HG03196 (cell line): ENCODE data around the gene OLFML1.

Source experiments
- ATAC-seq: cut with Tn5 transposase; IDR thresholded peaks from one replicate; pipeline ENCODE4 v1.9.1; 2021; ENCODE audit not compliant: unreplicated experiment

The OLFML1 gene

DNA sequence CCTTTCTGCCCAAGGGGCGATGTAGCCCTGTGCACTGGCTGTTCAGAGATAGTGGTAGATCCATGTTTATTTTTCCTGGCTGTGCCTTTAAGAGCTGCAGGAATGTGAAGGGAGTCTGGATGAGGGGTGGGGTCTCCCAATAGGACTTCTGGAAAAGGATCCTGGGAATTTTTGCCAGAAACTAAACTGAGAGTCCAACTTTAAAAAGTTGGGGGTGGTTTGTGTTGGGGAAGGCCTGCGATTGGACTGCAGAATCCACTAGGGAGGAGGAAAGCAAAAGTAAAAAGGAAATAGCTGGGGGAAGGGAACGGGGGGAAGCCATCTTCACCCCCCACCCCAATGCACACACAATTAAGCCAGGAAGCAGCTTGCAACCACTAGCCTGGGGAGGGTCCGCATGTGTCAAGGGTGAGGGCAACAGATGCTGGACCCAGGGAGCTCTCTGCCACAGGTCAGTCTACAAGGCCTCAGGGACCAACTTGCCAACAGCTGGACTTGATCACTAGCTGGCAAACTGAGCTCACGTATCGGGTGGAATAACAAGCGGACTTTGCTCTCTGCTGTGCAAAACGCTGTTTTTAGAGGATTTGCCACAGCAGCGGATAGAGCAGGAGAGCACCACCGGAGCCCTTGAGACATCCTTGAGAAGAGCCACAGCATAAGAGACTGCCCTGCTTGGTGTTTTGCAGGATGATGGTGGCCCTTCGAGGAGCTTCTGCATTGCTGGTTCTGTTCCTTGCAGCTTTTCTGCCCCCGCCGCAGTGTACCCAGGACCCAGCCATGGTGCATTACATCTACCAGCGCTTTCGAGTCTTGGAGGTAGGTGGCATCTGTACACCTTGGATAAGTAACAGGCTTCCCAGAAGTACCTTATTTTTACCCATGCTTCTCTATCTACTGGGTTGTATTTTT, at the start of gene OLFML1:
OLFML1 (plus strand) TSS at position 321 of the 912 bp plus-strand sequence; CDS start at position 691, 370 bp downstream.
- ATAC-seq = no peak

DNA sequence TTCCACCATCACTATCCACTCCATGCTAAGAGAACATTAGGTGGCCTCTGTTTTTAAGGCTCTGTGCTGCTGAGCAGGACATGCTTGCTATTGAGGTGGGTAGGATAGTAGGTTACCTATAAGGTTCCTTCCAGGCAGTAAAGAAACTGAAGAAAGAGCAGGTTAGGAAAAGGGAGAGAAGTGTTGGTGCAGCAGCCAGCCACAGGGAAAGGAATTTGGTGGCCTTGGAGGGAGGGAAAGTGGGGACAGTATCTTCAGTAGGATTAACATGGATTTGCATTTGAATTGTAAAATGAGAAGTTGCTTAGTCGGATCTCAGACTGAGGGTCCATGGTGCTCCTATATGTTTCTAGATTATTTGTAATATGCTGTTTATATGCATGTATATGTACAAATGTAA, 49.2 kb upstream of the OLFML1 start:
- ATAC-seq = no peak

DNA sequence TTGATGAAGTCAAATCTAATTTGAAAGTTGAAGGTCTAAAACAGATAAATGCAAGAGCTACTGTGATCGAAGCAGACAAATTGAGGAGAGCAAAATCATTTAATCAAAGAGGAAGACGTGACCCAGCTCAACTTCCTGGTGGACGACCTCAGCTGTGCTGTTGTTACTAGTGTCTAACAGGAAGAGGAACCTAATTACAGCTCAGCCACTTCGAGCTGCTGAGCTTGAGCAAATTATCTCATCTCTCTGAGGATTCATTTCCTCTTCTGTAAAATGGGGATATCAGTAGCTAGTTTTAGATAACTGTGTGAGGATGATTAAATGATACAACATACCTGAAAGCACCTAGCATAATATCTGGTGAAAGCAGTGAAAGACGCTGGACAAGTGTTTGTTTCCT, 48.6 kb upstream of the OLFML1 start:
- ATAC-seq = peak; percentile 84

DNA sequence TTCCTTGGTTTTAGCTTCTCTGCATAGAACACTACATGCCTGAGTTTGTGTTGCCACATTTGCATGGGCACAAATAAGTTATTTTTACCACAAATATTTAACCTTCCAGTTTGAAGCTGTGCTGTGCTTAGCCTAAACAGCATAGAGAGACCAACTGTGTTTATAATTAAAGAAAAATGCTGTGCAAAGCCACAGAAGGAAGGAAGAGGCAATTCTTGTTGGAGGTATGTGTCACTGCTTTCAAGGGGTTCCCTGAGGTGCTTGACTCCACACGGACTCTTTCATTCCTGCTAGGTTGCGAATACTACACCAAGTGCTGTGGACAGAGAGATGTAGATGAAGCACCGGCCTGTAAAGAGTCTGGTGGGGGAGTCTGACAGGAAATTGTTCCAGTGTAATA, 47.6 kb upstream of the OLFML1 start:
- no peak for ATAC-seq

DNA sequence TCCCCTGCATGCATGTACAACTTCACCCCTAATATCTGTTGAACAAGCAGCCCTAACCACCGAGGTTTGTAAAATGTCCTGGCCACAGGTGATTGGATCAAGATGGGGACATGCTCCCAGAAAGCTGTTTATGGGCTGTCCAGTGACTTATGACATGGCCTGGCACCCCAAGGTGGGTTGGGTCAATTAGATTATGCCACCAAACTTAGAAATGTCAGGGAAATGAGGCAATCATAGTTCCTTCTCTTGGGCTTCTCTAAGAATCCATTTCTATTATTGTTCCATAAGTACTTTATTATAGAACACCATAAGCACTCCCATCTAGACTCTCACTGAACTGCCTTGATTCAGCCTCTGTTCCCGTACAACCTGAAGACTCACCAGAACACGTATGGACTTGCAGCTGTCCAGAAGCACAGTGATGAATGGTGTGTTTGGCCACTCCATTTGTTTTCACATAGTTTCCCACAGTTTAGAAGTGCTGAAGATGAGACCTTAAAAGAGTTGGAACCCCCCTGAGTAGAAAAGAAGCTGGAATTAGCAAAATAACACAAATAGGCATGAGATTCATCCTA, 45.5 kb upstream of the OLFML1 start:
- ATAC-seq = no peak

DNA sequence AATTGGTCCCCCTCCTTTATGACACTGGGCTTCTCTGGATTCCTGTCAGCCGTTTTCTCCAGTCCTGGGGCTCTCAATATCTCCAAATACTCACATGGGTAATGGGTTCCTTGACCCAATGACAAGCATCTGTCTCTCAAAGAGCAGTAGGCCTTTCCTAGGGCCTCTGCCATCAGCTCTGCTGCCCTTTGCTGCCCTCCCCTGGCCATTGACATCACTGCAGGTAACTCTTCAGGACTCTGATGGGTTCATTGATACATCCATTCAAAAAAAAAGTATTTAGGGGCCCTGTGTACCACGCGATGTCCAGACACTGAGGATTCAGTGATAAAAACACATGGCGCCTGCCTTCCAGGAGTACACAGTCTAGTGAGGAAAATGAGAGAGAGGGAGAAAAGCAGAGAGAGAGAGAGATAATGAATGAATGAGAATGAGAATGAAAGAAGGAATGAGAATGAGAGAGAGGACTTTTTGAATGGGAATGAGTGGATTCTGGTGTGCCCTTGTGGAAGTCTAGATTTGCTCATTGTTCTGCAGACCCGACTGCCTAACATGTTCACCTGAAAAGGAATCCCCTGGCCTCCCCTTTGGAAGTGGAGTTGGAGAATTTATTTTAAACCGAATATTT, 42.6 kb upstream of the OLFML1 start:
- no peak for ATAC-seq

DNA sequence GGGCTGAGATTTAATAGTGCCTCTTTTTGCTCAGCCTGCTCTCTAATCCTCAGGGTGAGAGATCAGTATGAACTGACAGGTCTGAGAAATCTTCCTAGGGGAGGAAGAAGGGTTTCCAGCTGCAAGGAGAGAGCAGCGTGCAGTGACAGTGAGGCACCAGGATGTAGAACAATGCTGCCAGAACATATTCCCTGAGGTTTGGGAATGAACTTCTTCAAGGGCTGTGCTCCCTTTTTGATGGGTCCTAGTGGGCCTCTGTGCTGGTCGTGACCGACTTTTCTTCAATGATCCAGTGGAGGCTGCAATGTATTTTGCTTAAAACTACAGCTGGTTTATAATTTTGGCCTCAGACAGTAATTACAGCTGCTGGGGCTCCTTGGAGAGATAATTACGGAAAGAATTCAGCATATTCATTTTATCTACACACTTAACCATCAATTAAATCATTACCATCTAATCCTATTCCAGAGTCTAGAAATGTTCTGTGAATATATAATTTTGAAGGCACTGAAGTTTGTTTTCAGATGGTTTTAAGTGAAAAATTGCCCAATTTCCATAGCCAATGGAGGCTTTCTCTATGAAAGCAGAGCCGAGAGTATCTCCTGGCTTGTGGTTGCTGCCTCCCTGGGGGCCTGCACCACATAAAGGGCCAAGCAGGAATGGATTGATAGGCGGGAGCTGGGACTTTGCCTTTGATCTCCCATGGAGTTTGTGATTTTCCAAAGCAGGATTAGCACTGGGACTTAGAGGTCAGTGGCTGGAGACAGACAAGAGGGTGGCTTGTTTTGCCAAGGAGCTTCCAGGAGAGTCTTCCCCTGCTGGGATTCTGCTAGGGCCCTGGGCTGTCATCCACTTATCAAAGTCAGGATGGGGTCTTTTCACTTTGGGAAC, 41.0 kb upstream of the OLFML1 start:
- no peak for ATAC-seq

DNA sequence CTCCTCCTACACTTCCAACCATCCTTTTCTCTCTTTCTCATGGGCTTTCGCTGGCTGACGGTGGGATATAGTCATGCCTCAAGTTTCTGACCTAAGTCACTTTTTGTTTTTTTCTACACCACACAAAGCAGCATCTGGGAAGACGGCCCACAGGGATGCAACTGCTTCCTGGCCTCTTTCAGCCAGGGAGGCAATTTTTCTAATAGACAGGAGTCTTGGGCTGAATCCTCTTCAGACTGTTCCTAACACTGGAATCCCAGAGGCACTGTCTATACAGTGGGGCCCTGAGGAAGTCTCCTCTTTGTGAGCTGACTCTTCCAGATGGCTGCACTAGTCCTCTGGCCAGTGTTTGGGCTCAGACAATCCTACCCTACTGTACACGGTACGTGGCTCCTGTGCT, 39.7 kb upstream of the OLFML1 start:
- no peak for ATAC-seq

DNA sequence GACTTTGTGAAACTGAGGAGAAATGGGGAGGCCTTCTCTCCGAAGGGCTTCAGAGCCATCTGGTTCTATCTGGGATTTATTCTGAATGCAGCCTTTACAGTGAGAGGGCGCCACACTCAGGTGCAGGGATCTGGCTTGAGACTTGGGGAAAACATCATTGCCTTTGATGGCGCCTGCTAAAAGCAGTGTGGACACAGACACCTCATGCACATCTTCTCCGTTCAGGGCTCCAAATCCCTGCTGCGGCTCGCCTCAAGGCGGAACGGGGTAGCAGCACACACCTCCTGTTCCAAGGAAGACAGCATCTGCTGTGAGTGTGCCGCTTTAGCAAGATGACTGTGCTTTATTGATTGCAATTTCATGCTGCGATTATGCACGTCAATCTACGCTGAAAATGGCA, 37.1 kb upstream of the OLFML1 start:
- ATAC-seq = no peak

DNA sequence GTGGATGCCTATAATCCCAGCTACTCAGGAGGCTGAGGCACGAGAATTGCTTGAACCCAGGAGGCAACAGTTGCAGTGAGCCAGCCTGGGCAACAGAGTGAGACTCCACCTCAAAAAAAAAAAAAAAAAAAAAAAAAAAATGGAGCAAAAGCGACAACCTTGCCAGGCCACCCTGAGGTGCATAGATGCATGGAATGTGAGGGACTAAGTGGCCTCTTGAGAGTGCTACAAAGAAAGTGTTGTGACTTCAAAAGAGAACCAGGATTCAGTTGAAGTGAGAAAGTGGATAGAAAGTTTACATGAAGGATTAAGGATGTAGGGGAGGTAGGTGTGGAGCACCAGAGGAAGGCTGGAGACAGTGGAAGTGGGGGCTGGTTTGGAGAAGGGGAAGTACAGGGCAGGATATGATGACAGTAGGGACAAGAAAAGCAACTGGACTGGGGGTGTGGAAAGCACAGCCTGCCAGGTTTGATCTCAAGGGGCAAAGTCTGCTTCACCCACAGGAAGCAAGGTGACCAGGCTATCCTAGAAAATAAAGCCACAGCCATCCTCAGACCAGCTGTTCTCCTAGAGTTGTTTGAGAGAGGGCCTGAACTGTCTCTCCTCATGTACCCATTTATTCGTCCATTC, 36.0 kb upstream of the OLFML1 start:
- no peak for ATAC-seq

DNA sequence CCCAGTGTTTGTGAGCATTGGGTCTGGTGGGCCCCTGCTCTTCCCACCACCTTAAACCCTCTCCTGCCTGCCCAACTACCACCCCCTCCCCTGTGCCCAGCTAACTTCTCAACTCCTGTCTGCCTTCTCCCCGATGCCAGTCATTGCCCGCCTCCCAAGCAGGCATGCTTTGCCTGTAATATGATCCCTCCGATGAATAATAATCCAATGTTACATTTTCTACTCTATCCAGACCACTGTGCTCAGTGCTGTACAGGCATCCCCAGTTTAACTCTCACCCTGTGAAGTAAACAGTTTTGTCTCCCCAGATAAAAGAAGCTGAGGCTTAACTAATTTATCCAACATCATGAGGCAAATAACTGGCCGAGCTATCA, 35.5 kb upstream of the OLFML1 start:
- ATAC-seq = no peak

DNA sequence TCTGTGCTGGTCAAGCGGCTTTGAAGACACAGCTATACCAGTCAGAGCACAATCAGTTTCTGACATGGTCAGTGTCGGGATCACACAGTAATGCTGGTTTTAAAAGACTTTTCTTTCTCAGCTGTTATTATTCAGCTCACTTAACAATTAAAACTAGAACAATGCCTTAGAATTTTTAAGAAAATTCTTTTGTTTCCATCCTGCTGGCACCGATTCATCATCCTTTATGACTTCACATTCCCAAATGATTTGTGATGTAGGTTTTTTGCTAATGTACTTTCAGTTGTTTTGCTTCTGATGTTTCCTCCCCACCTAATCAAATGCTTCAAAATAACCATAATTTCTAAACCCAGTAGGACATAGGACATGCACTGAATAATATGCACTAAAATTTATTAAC, 34.5 kb upstream of the OLFML1 start:
- no peak for ATAC-seq

DNA sequence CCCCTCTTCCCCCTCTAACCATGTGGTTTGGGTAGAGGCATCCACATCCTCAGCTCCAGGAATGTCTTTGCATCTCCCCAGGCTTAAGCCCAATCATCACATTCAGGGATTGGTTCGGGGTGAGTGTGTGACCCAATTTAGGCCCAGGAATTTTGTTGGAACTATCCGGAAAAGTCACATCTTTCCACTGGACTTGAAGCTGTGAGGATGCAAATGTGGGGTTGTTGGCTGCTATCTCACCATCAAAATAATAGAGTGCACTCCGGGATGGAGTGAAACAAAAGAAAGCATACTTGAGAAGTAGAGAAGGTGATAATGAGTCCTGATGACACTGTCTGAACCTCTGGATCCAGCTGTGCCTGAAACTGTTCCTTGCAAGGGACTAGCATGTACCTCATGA, 33.8 kb upstream of the OLFML1 start:
- ATAC-seq = no peak

DNA sequence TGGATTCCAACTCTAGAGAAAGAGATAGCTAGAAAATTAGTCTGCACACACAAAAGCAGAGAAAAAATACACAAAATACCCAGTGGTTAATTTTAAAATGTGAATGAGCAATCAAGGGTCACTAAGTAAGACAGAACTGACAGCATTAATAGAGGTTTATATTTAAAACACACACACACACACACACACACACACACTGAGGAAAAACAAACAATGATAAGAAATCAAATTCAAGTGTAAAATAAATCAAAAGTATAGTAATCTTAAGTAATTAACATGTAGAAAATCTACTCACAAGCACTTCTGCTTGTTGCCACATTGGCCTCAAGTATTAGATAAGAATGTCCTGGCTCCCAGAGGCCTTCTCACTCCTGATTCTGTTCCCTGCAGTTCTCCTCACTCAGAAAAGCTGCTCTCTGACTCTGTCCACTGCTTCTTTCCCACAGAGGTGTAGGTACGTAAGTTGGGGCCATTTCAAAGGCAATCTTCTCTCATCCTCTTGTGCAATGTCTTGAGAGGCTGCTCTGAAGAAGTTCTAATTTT, 33.3 kb upstream of the OLFML1 start:
- no peak for ATAC-seq

DNA sequence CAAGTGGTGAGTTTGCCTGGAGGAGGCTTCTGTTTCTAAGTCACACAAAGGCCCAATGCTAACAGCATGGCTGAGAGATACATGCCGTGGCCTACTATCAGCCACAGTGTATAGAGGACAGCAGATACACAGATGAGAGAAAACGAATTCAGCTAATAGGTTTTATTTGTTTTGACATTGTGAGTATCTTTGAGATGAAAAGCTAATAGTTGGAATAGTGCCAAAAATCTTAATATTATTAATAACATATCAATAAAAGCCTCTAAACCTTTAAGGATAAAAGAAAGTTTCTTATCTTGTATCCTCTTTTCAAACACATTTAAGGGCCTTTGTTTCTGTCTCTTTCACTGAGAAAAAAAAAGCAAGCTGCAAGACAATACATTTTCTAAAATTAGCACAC, 30.5 kb upstream of the OLFML1 start:
- ATAC-seq = no peak

DNA sequence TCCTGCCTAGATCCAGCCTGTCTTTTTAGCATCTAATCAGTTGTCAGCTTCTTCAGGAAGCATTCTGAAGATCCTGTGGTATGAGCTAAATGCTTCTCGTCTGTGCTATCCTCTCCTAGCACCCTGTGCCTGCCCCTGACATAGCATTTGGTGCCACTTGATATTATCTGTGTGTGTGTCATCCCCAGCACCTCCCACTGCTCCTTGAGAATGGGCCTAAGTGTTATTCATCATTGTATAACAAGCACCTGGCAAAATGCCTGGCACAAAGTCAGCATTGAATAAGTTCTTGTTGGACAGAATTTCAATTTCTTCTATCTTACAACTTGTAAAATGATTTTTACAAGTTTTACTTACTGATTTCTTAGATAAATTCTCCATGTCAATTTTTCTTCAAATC, 28.1 kb upstream of the OLFML1 start:
- ATAC-seq = no peak

DNA sequence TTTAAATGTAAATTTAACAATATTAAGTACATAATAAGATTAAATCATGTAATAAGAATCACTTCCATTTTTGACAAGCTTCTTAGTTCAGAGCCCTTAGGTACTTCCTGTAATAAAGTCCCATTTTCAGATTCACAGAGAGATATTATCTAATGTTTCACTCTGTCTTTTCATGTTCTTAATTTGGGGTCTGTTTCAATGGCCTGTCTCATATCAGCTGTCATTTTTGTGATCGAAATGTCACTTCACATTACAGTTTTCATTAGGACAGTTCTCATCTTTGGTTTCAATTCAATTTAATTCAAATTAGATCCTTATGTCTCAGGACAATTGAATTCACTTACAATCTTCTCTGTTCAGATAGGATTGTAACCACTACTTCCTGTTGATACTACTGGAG, 22.6 kb upstream of the OLFML1 start:
- ATAC-seq = no peak

DNA sequence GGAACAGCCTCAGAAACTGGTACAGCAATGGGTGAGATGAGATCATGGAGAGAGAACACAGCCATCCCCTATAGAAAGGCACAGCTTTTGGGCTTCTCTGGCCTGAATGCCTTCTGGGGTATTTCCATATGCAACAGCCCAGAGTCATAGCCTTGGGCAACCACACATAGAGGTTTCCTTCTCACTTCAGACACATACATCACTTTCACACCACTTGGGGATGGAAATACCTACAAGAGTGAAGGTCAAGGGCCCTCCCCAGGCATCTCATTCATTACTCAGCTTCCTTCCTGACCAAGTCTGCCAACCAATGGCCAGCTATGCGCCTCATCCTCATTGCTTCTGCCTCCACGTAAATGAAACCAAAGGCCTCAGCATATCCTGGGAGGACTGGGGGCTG, 17.7 kb upstream of the OLFML1 start:
- ATAC-seq = peak; percentile 72

DNA sequence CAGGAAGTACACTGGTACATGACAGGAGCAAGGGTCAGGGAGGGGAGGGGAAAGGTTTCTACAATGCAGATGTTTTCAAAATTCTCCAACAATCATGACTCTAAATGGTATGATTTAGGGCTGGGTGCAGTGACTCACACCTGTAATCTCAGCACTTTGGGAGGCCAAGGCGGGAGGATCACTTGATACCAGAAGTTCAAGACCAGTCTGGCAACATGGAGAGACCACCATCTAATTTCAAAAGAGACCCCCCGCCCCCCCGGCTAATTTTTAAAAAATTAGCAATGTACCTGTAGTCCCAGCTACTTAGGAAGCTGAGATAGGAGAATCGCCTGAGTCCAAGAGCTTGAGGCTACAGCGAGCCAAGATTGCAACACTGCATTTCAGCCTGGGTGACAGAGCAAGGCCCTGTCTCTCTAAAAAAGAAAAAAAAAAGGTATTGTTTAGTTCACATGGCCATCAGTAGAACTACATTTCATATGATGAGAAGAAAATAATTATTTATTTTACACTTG, 15.9 kb upstream of the OLFML1 start:
- no peak for ATAC-seq

DNA sequence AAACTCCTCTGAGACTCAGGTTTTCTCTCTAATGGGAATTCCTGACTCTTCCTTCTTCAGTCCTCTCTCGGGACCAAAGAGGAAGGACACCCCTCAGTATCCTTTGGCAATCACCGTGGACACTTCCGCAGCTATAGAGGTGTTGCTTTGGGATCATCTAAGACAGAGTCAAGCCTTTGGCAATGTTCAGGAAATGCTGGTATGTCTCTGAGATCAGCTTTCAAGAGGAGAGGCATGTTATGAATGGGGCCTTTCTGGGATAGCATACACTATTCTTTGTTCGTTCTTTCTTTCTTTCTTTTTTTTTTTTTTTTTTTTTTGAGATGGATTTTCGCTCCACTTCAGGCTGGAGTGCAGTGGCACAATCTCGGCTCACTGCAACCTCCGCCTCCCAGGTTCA, 14.2 kb upstream of the OLFML1 start:
- no peak for ATAC-seq
